B cell (primary cell): Measurements from ENCODE around the gene PPP1R12B. TPM values are rescaled to one million over a fixed set of nuclear protein-coding genes. Genes with fewer than 3 reads are reported as not detected.

Experiments
- ATAC-seq: fragments of 200-7000 bp; cut with Tn5 transposase; one replicate; pipeline ENCODE4 v1.10.0; 2021; ENCODE audit warnings: low read depth, mild to moderate bottlenecking, moderate number of reproducible peaks, moderate library complexity
- CTCF ChIA-PET: fragments of 350-600 bp; sonication (Branson Sonifier 250); formaldehyde crosslinking; loops from one replicate; lab custom pipeline; 2021; ENCODE audit warnings: antibody characterized with exemption, inconsistent platforms; lab: Charles Lee
- POLR2A ChIA-PET: fragments of 350-600 bp; sonication (Branson Sonifier 250); formaldehyde crosslinking; loops from one replicate; lab custom pipeline; 2021; ENCODE audit warnings: antibody characterized with exemption; lab: Charles Lee
- DNase-seq: peaks from one replicate; pipeline ENCODE4 v3.0.0; 2013
- H2AFZ ChIP-seq: 2 replicates; pipeline ENCODE4 v1.6.1; 2012; ENCODE audit warnings: mild to moderate bottlenecking, low read depth, low read length; ENCODE audit not compliant: insufficient read depth, poor library complexity, severe bottlenecking
- H3K27ac ChIP-seq, 2 donors: 1 replicate in 1 of 2; 2 replicates in 1 of 2; pipeline ENCODE4 v1.5.1; 2012 to 2013; ENCODE audit warnings: low read length in 2 of 2, mild to moderate bottlenecking in 2 of 2, moderate library complexity in 1 of 2
- H3K27me3 ChIP-seq, 4 experiments: fragments of 200-600 bp in 1 of 4; sonication (generic) in 1 of 4; replicated peaks in 1 of 4; 1 replicate in 2 of 4; 2 replicates in 2 of 4; pipeline versions ENCODE4 v1.6.1 to v1.7.0; 2013 to 2016; ENCODE audit warnings: low read length in 3 of 4, mild to moderate bottlenecking in 2 of 4, mixed read lengths in 1 of 4, moderate library complexity in 1 of 4; ENCODE audit not compliant: insufficient read depth in 4 of 4, control insufficient read depth in 3 of 4; ENCODE audit errors: control extremely low read depth in 1 of 4
- H3K36me3 ChIP-seq, 2 experiments: replicated peaks in 1 of 2; 1 replicate in 1 of 2; 2 replicates in 1 of 2; pipeline versions ENCODE4 v1.6.1 to v1.7.1; 2013; ENCODE audit warnings: low read length in 1 of 2; ENCODE audit not compliant: insufficient read depth in 2 of 2, control insufficient read depth in 1 of 2; ENCODE audit errors: control extremely low read depth in 1 of 2, extremely low read depth in 1 of 2
- H3K4me1 ChIP-seq, 2 donors: fragments of 200-600 bp in 1 of 2; sonication (generic) in 1 of 2; 1 replicate in 1 of 2; 2 replicates in 1 of 2; pipeline versions ENCODE4 v1.5.1 to v1.6.1; 2013 to 2017; ENCODE audit warnings: low read length in 2 of 2; ENCODE audit not compliant: control insufficient read depth in 2 of 2, insufficient read depth in 2 of 2
- H3K4me2 ChIP-seq: replicated peaks from 2 replicates; pipeline ENCODE3; 2012; ENCODE audit warnings: mild to moderate bottlenecking, low read depth, low read length; ENCODE audit not compliant: poor library complexity, severe bottlenecking
- H3K4me3 ChIP-seq, 5 experiments: fragments of 200-600 bp in 1 of 5; sonication (generic) in 1 of 5; 1 replicate in 3 of 5; 2 replicates in 2 of 5; pipeline versions ENCODE4 v1.5.1 to v1.7.0; 2011 to 2016; ENCODE audit warnings: low read length in 4 of 5, mild to moderate bottlenecking in 4 of 5, low read depth in 2 of 5, control low read depth in 1 of 5, moderate library complexity in 1 of 5; ENCODE audit not compliant: insufficient read depth in 1 of 5; ENCODE audit errors: control extremely low read depth in 1 of 5, extremely low read depth in 1 of 5
- H3K79me2 ChIP-seq: fragments of 200-600 bp; sonication (generic); one replicate; pipeline ENCODE4 v1.6.0; 2016; ENCODE audit warnings: low read length; ENCODE audit not compliant: control insufficient read depth, insufficient read depth
- H3K9ac ChIP-seq: fragments of 200-600 bp; sonication (generic); 2 replicates; pipeline ENCODE4 v1.6.1; 2017; ENCODE audit warnings: mild to moderate bottlenecking, low read length, moderate library complexity
- H3K9me3 ChIP-seq, 3 donors: one replicate each; pipeline versions ENCODE4 v1.6.1 to v1.7.1; 2013; ENCODE audit warnings: low read length in 2 of 3; ENCODE audit not compliant: control insufficient read depth in 2 of 3, insufficient read depth in 1 of 3; ENCODE audit errors: control extremely low read depth in 1 of 3
- H4K20me1 ChIP-seq: 2 replicates; pipeline ENCODE4 v1.6.0; 2012; ENCODE audit warnings: mild to moderate bottlenecking, low read length; ENCODE audit not compliant: insufficient read depth, control insufficient read depth, poor library complexity, severe bottlenecking
- H3K27ac Mint-ChIP-seq: one replicate; pipeline ENCODE4 v1.8.0; 2021; ENCODE audit warnings: mixed read lengths
- H3K27me3 Mint-ChIP-seq: one replicate; pipeline ENCODE4 v1.8.0; 2021; ENCODE audit warnings: mixed read lengths
- H3K4me1 Mint-ChIP-seq: one replicate; pipeline ENCODE4 v1.8.0; 2021; ENCODE audit warnings: mixed read lengths
- H3K4me3 Mint-ChIP-seq: one replicate; pipeline ENCODE4 v1.8.0; 2021; ENCODE audit warnings: mixed read lengths
- H3K9me3 Mint-ChIP-seq: one replicate; pipeline ENCODE4 v1.8.0; 2022; ENCODE audit warnings: mixed read lengths; ENCODE audit not compliant: insufficient read depth
- CTCF ChIP-seq: fragments of 200-600 bp; IDR thresholded peaks from one replicate; pipeline ENCODE4 v1.8.0; 2022; ENCODE audit warnings: antibody characterized with exemption, mild to moderate bottlenecking
- EZH2 ChIP-seq: IDR thresholded peaks from 2 replicates; pipeline ENCODE4 v1.6.1; 2012; ENCODE audit warnings: borderline replicate concordance, low read depth, mild to moderate bottlenecking, moderate library complexity, low read length; ENCODE audit not compliant: insufficient read depth, poor library complexity, severe bottlenecking
- WGBS: methylation state at CpG from one replicate; pipeline ENCODE4 v1.1.5; 2013; ENCODE audit warnings: missing lambda C conversion rate; ENCODE audit not compliant: insufficient coverage; 5-methylcytosine and 5-hydroxymethylcytosine counted together
- intact Hi-C: fragments of 100-400 bp; cut with micrococcal nuclease; formaldehyde crosslinking; loops from one replicate; pipeline ENCODE4 v1.10.0; 2022
- polyA plus RNA-seq: library from polyadenylated mRNA; depleted of rRNA; stranded (reverse); fragments of >200 nt; gene quantifications from 2 replicates; pipeline ENCODE4 v1.2.3, GENCODE V29; 2012
- total RNA-seq, 2 donors: library from RNA; stranded (reverse); fragments of 120-200 nt in 1 of 2; gene quantifications; 1 replicate in 1 of 2; 2 replicates in 1 of 2; pipeline versions ENCODE4 v1.2.3 to v1.2.4, GENCODE V29; 2013 to 2022

Gene PPP1R12B
- total and polyA plus RNA-seq, 2 donors (not counting 1 experiment from before 2014, with no cell fraction given): 7.1 to 49.6 TPM

GRCh38 chr1:202584707-202585589, 236.4 kb downstream of the PPP1R12B start:
- Histone ChIP-seq H3K36me3 (peaks cover 5 to 12% of the 10 kb centered on the region in 2 experiments), H3K27me3 (no peaks in the 10 kb centered on the region), H3K79me2 (no peaks in the 10 kb centered on the region), H4K20me1 (no peaks in the 10 kb centered on the region), H3K4me3 (no peak overlapping the region), H3K27ac (no peak overlapping the region), H2AFZ (no peak overlapping the region), H3K4me2 (no peak overlapping the region), H3K9me3 (no peaks in the 10 kb centered on the region), H3K9ac (no peak overlapping the region), H3K4me1 (peaks cover 15 to 21% of the 10 kb centered on the region in 2 donors)
- Mint-ChIP-seq H3K9me3 (no peaks in the 10 kb centered on the region), H3K4me1 (peaks cover 29% of the 10 kb centered on the region), H3K27me3 (no peaks in the 10 kb centered on the region), H3K4me3 (no peak overlapping the region), H3K27ac (no peak overlapping the region)
- no peak for TF ChIP-seq CTCF
- no peak for TF ChIP-seq EZH2
- CTCF ChIA-PET: interaction anchor here (0.7 to 1.8 kb wide), 2 partner anchors 11 to 13 kb away, joined by 5 to 10 read pairs; no protein-coding TSS in a partner anchor
- POLR2A ChIA-PET: no interaction called here
- ATAC-seq: no peak
- intact Hi-C loops: no loop called here
- WGBS: 98% methylated on average over 7 of the region's 8 CpGs
- DNase-seq: no peak

DNA sequence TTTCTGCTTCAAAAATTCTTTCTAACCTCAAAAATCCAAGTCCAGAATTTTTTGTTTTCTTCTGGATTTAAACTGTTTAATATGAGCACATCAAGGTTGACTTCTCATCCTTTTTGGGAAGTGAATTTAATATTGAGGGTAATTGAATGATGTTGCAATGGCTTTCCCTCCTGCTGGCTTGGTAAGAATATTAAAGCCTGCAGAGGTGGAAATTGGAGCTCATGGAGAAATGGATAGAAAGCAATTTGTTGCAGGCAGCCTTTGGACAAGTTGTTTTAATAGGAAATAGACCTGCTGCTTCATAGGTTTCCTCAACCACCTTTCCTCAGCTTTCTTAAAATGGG, 237.1 kb downstream of the PPP1R12B start:
- no peak overlapping the region for H2AFZ ChIP-seq
- Mint-ChIP-seq H3K9me3 (no peaks in the 10 kb centered on the region), H3K27ac (no peak overlapping the region), H3K4me3 (no peak overlapping the region), H3K4me1 (peaks cover 30% of the 10 kb centered on the region), H3K27me3 (no peaks in the 10 kb centered on the region)
- TF ChIP-seq EZH2 (no peak), CTCF (no peak)
- POLR2A ChIA-PET: no interaction called here
- H3K79me2 ChIP-seq: no peaks in the 10 kb centered on the region
- no peak overlapping the region for H3K4me3 ChIP-seq
- H3K4me2 ChIP-seq: no peak overlapping the region
- H3K9ac ChIP-seq: no peak overlapping the region
- H4K20me1 ChIP-seq: no peaks in the 10 kb centered on the region
- no peaks in the 10 kb centered on the region for H3K9me3 ChIP-seq
- intact Hi-C loops: no loop called here
- ATAC-seq (no peak), DNase-seq (no peak)
- peaks cover 5 to 8% of the 10 kb centered on the region in 2 experiments for H3K36me3 ChIP-seq
- no peaks in the 10 kb centered on the region for H3K27me3 ChIP-seq
- CTCF ChIA-PET: interaction anchor here (0.7 to 1.8 kb wide), 2 partner anchors 11 to 13 kb away, joined by 5 to 10 read pairs; no protein-coding TSS in a partner anchor
- no peak overlapping the region for H3K27ac ChIP-seq
- peaks cover 15 to 21% of the 10 kb centered on the region in 2 donors for H3K4me1 ChIP-seq
